Duodenal mucosa (tissue), 2 donors: ENCODE measurements around the gene MTCL1.

Experiments used
- H3K27ac ChIP-seq: one replicate; pipeline ENCODE4 v1.7.0; 2013; ENCODE audit warnings: low read depth, low read length
- H3K27me3 ChIP-seq, 2 donors: one replicate each; pipeline ENCODE4 v1.7.0; 2013; ENCODE audit warnings: low read length in 2 of 2, control low read depth in 1 of 2; ENCODE audit not compliant: insufficient read depth in 2 of 2, control insufficient read depth in 1 of 2
- H3K36me3 ChIP-seq, 2 donors: one replicate each; pipeline ENCODE4 v1.7.0; 2013; ENCODE audit warnings: low read length in 2 of 2, control low read depth in 1 of 2; ENCODE audit not compliant: insufficient read depth in 2 of 2, control insufficient read depth in 1 of 2
- H3K4me1 ChIP-seq, 2 donors: one replicate each; pipeline ENCODE4 v1.7.0; 2013; ENCODE audit warnings: low read length in 2 of 2, control low read depth in 1 of 2; ENCODE audit not compliant: insufficient read depth in 2 of 2, control insufficient read depth in 1 of 2
- H3K4me3 ChIP-seq, 2 donors: one replicate each; pipeline ENCODE4 v1.7.0; 2013; ENCODE audit warnings: low read length in 2 of 2, low read depth in 1 of 2
- H3K9ac ChIP-seq, 2 donors: one replicate each; pipeline ENCODE4 v1.7.0; 2013; ENCODE audit warnings: low read length in 2 of 2, low read depth in 1 of 2
- H3K9me3 ChIP-seq, 2 donors: one replicate each; pipeline ENCODE4 v1.7.0; 2013; ENCODE audit warnings: low read length in 2 of 2, control low read depth in 1 of 2; ENCODE audit not compliant: control insufficient read depth in 1 of 2

Gene MTCL1

DNA sequence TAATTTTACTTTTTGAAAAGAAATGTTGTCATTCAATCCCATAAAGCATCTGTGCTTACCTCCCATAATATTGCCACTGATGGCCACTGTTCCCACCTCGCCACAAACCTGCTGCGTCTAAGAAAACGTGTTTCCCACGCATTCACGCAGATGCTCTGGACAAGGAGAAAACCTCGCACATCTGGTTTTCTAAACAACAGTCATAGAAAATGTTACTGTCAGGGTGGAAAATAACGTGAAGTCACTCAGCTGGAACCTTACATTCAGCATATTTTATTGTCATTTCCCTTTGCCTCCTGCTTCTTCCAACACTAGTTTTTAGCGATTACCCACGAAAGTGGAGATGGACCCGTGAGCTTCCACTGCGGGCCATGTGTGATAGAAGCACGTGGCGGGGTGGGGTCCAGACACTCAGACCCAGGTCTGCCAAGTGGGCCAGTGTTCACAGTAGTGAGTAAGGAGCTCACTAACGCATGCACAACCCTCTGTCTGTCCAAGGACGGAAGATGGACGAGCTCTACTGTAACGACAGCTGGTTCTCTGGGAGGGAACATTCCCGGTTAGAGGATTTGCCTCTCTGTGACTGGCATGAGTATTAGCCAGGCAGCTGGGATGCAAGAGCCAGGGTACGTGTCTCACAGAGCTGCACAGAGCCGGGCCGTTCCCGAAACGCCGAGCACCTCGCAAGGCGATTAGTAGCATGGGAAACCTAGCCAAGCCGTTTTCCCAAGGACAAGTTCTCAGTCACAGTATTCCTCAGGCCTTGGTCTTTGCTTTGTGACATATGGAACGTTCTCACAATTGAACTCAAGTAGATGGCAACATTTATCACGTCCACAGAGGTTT, 94.5 kb downstream of the MTCL1 start:
- no peak overlapping the region for H3K4me3 ChIP-seq
- no peak overlapping the region for H3K27ac ChIP-seq
- H3K4me1 ChIP-seq = peaks cover 24 to 41% of the 10 kb centered on the region in 2 donors

DNA sequence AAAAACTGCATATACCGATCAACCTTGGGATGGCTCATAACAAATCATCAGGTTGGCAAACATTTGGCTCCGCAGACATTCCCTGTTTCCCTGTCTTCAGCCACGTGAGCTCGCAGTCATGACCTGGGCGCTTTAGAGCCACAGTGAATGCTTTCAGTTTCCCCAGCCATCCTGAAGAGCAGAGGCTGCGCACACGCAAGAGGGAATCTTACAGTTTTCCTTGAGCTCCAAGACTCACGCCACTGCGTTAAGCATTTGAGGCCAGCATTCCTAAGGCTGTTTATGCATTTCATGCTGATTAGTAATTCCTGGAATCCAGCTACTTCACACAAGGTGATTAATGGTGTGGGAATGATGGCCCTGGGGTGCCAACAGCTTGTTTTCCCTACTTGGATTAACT, 95.1 kb downstream of the MTCL1 start:
- Histone ChIP-seq H3K27ac (no peak overlapping the region), H3K4me3 (no peak overlapping the region)

More for the DNA sequence above, 94.5 kb downstream of the MTCL1 start:
- H3K9ac ChIP-seq = no peak overlapping the region
- peaks cover 0 to 4% of the 10 kb centered on the region in 2 donors for H3K36me3 ChIP-seq
- no peaks in the 10 kb centered on the region for H3K9me3 ChIP-seq
- no peaks in the 10 kb centered on the region for H3K27me3 ChIP-seq

GRCh38 chr18:8800876-8801262, 95.5 kb downstream of the MTCL1 start:
- no peak overlapping the region for H3K4me3 ChIP-seq
- H3K9me3 ChIP-seq = no peaks in the 10 kb centered on the region
- peaks cover 0 to 4% of the 10 kb centered on the region in 2 donors for H3K36me3 ChIP-seq
- H3K9ac ChIP-seq = no peak overlapping the region
- H3K27me3 ChIP-seq = no peaks in the 10 kb centered on the region
- peaks cover 18 to 38% of the 10 kb centered on the region in 2 donors for H3K4me1 ChIP-seq
- no peak overlapping the region for H3K27ac ChIP-seq

More for the DNA sequence above, 95.1 kb downstream of the MTCL1 start:
- Histone ChIP-seq H3K9ac (no peak overlapping the region), H3K36me3 (peaks cover 0 to 4% of the 10 kb centered on the region in 2 donors), H3K27me3 (no peaks in the 10 kb centered on the region), H3K4me1 (peaks cover 18 to 38% of the 10 kb centered on the region in 2 donors), H3K9me3 (no peaks in the 10 kb centered on the region)

GRCh38 chr18:8801263-8801901, 96.0 kb downstream of the MTCL1 start:
- H3K27ac ChIP-seq = no peak overlapping the region
- no peak overlapping the region for H3K4me3 ChIP-seq
- peaks cover 0 to 4% of the 10 kb centered on the region in 2 donors for H3K36me3 ChIP-seq
- H3K9me3 ChIP-seq = no peaks in the 10 kb centered on the region
- no peaks in the 10 kb centered on the region for H3K27me3 ChIP-seq
- H3K4me1 ChIP-seq = peaks cover 18 to 38% of the 10 kb centered on the region in 2 donors
- H3K9ac ChIP-seq = no peak overlapping the region

DNA sequence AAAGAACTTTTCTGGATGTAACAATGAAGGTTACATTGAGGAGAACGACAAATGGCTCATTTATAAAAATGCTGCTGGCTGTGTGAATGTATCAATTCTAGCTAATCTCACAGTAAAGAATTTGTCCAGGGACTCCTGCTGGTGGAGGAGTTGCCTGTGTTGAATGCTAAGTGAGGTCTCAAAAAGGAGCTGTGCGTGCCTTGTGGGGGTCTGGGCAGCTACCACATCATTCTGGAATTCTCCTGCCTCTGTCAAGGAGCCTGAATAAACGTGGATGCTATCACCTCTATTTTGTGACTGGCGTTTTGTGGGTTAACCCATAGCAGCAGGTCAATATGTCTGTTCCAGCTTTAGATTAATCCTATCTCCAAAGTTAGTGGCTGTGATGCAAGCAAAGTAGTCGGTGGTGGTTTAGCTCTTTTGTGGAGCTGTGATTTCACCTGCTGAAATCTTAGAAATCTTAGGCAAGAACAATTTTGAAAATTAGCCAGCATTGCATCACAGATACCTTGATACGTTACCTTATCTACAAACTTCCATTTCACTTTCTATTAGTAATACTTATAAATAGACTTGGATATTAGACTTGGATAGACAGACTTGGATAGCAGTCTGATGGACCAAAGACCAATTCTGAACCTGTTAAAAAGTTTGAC, 96.8 kb downstream of the MTCL1 start:
- H3K27ac ChIP-seq = no peak overlapping the region

DNA sequence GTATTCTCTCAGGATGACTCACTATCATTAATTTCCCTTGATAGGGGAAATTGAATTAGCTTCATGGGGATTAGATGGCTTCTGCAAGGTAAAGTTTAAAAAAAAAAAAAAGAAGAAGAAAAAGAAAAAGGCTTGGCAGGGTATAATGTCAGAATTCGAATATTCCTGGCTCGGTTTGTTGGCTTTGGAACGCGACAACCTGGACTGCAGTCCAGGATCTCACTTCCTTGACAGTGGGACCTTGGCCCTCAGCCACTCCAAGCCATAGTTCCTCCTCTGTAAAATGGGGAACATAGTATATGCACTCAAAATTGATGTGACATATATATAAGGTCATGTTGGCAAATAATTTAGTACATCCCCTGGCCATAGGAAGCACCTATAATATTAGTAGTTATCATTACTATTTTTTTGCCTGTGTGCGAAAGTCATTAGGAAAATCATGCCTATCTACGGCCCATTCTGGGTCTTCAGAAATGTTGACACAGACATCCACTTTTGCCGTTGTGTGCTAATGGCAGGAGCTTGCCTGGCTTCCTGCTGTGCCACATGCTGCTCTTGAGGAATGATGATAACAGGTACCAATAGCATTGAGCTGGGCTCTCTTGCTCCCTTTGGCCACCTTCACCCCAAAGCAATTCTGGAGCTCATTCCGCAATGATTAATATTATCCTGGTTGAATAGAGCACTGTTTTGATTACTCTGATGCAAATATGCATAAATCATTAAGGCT, 97.9 kb downstream of the MTCL1 start:
- Histone ChIP-seq H3K36me3 (peaks cover 0 to 4% of the 10 kb centered on the region in 2 donors), H3K27ac (no peak overlapping the region), H3K9me3 (no peaks in the 10 kb centered on the region), H3K27me3 (no peaks in the 10 kb centered on the region), H3K4me1 (peaks cover 13 to 32% of the 10 kb centered on the region in 2 donors), H3K9ac (no peak overlapping the region), H3K4me3 (no peak overlapping the region)

More for the DNA sequence above, 96.8 kb downstream of the MTCL1 start:
- Histone ChIP-seq H3K9ac (no peak overlapping the region), H3K4me1 (peaks cover 13 to 32% of the 10 kb centered on the region in 2 donors), H3K36me3 (peaks cover 0 to 4% of the 10 kb centered on the region in 2 donors), H3K4me3 (no peak overlapping the region), H3K27me3 (no peaks in the 10 kb centered on the region), H3K9me3 (no peaks in the 10 kb centered on the region)

- Histone ChIP-seq H3K36me3 (peaks cover 0 to 4% of the 10 kb centered on the region in 2 donors), H3K4me3 (no peak overlapping the region), H3K9me3 (no peaks in the 10 kb centered on the region), H3K27me3 (no peaks in the 10 kb centered on the region), H3K27ac (no peak overlapping the region), H3K4me1 (peaks cover 10 to 32% of the 10 kb centered on the region in 2 donors), H3K9ac (no peak overlapping the region)
Measured at GRCh38 chr18:8803957-8804356, 98.6 kb downstream of the MTCL1 start.

GRCh38 chr18:8805552-8805951, 100.2 kb downstream of the MTCL1 start:
- H3K27me3 ChIP-seq = no peaks in the 10 kb centered on the region
- H3K36me3 ChIP-seq = no peaks in the 10 kb centered on the region
- H3K4me1 ChIP-seq = peaks cover 10 to 25% of the 10 kb centered on the region in 2 donors
- H3K4me3 ChIP-seq = no peak overlapping the region
- H3K9me3 ChIP-seq = no peaks in the 10 kb centered on the region
- H3K27ac ChIP-seq = no peak overlapping the region
- no peak overlapping the region for H3K9ac ChIP-seq

DNA sequence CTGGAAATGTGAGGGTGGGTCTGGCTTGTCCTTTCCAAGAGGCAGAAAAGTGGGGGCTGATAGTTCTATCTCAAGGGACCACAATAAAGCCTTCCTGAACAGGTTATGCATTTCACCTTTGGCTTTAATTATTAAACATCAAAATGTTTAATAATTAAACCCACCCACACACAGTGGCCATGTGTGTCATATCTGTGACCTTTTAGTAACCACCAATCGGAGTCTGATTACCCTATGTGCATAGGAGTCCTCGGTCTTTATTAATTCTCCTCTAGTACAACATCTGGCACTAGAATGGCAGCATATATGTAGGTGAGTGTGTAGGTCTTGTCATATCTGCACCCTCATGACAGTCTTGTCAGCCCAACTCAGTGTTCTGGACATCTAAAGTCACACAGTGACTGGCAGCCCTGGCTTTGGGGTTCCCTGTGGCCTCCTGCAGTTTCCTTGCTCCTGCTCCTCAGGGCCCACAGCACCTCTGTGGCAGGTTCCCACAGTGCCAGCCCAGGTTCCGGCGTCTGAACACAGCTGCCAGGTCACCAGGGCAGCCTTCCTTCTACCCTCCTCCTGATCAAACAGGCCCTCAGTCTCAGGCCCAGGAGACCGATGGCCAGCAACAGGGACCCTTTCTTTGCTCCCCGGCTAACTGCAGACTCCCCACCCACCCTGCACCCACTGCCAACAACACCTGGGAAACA, 100.9 kb downstream of the MTCL1 start:
- H3K9me3 ChIP-seq = no peaks in the 10 kb centered on the region
- no peaks in the 10 kb centered on the region for H3K36me3 ChIP-seq
- H3K9ac ChIP-seq = no peak overlapping the region
- peaks cover 10 to 25% of the 10 kb centered on the region in 2 donors for H3K4me1 ChIP-seq
- no peak overlapping the region for H3K4me3 ChIP-seq
- no peak overlapping the region for H3K27ac ChIP-seq
- no peaks in the 10 kb centered on the region for H3K27me3 ChIP-seq
